NCI-H2196 treated with DMSO at 0.1 percent for 48 hours (cell line): ENCODE results near the gene OLFM1.

Experiments used
- DNase-seq: peaks from one replicate; lab custom pipeline; 2025; ENCODE audit not compliant: unreplicated experiment; lab: John Stamatoyannopoulos, UW

OLFM1 gene

DNA sequence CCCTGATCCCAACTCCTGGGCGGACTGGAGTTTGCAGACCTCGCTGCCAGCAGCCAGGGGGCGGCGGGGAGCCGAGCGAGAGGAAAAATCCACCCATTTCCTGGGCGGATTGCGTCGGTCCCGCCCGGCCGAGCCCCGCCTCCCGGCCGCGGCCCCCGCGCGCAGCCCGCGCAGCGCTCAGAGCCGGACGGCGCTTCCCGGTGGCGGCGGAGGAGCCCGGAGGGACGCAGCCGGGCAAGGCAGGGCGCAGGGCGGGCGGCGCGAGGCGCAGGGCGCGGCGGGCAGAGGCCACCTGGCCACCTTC, at the start of gene OLFM1:
Gene OLFM1 (plus strand): TSS at position 180 of the 304 bp plus-strand sequence. CDS start 322 bp downstream, outside the sequence.
- peak; percentile 32 for DNase-seq

DNA sequence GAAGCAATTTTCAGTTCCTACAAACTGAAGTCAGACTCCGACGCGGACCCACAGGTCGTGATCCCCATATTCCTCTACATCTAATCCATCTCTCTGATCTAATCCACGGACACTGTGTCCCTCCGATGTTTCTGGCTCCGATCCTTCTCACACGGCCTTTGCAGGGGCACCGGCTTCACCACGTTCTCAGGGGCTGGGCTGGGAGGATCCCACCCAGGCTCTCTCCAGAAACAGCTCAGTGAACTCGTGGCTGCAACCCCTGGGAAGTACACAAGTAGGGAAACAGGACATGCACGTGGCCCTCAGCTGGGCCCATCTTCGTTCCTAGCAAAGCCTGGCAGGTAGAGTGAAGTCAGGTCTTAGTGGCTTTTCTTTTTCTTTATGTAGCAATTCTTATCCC, 49.1 kb upstream of the OLFM1 start:
- no peak for DNase-seq

DNA sequence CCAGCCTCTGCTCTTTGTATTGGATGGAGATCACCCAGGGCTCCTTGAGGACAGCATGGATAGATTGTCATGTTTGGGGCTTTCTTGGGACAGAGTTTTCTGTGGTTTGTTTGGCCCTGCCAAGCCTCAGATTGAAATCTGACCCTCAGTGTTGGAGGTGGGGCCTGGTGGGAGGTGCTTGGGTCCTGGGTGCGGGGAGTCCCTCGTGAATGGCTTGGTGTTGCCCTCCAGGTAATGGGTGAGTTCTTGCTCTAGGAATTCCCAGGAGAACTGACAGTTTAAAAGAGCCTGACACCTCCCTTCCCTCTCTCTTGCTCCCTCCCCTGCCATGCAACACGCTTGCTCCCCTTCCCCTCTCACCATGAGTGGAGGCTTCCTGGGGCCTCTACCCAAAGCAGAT, 48.6 kb upstream of the OLFM1 start:
- no peak for DNase-seq

DNA sequence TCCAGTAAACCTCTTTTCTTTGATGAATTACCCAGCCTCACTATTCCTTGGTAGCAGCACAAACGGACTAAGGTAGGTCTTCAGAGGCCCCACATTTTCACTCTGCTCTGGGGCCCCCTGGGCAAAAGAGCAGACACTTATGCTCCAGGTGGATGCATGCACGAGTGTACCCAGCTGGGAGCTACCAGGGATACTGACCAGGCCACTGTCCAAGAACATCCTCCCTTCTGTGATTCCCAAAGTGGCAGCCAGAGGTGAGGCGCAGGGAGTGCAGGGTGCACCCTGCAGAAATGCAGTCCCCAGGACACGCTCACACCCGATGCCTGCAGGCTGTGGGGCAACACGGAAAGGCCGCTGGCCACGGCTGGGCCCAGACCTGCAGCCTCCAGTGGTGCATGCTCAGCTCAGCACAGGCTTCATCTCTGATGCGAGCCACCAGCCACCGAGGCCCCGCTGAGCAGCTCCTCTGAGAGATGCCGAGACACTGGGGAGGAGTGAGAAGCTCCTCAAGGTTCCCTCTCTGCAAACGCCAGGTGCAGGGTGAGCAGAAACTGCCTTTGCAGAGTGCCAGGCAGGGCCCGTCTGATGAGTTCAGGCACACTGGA, 48.1 kb upstream of the OLFM1 start:
- no peak for DNase-seq

DNA sequence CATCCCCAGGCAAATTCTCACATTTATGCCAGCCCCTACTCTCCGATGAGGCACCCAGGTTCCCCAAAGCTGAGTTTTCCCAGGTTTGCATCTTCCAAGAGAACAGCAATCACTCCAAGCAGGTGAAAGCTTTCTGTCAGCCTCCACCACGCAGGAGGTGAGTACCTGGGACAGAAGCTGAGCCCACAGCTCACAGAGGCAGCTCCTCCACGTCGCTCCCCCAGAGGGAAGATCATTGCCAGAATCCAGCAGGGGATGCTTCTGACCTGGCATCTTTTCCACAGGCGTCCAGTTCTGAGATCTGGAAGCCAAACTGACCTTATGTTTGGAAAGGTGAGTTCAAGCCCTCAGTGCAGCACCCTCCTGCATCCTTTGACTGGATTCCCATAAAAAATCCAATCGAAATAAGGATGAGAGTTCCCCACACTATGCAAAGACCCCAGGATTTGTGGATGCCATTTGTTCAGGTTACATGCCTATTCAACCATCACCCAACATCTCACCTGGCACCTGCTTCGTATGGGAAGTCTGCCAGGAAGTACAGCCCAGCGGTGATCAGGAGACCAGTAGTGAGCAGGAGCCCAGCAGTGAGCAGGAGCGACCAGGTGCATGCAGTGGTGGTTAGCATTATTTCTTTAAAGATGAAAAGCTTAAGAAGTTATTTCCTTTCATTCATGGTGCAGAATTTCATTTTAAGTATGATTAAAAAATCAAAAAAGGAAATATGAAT, 47.4 kb upstream of the OLFM1 start:
- no peak for DNase-seq

DNA sequence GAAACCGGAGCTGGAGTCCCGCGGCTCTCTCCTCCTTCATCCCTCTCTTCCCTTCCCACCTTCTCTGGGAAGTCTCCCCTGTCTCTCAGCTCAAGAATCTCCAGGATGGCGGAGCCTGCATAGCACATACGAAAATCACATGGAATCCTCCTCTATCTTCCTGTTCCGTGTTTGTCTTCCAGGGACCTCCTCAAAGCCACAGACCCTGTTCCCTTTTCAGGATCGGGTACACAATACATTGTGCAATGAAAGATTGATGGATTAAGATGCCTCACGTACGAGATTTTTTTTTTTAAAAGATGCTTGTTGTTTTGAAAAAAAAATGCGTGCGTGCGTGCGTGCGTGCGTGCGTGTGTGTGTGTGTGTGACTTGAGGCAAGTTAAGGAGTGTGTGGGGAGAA, 46.6 kb upstream of the OLFM1 start:
- no peak for DNase-seq

DNA sequence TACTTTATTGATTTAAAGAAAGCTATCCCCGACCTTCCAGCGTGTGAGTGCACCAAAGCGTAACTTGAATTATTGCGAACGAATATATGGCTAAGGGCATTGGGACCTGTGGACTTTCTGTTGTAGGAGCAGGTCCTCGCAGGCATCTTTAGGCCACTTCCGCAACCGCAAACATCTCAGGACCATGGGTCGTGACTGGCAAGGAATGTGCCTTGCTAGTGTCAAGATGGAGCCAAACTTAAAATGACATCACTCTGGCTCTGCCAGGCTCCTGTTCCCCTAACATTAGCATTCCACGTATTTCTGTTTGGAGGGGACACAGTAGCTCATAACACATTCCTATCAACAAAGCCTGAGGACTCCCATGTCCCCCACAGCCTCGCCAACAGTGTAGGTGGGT, 44.1 kb upstream of the OLFM1 start:
- no peak for DNase-seq

DNA sequence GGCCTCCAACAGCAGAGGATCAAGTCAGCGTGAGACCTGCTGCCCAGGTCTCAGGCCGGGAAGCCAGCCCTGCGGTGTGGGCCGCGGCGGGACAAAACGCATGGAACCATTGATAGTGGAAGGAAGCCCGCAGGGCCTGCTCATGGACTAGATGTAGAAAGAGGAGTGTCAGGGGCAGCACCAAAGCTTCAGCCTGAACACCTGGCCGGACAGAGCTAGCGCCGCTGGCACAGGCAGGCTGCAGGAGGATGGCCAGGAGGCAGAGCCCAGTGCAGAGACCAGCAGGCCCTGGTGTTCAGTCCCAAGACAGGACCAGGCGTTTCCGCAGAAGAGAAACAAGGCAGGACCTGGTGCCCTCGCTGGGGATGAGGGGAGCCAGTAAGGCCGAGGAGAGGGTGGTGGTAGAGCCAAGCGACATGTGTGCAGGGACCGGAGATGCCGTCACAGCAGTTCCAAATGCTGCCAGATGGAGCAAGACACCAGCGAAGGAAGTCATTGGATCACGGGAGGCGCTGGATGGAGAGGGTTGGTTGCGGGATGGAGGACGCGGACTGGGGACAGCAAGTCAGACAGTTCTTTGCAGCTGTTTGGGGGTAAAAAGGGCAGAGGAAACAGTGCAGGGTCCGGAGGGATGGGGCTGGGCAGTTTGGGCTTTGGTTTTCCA, 42.1 kb upstream of the OLFM1 start:
- no peak for DNase-seq

DNA sequence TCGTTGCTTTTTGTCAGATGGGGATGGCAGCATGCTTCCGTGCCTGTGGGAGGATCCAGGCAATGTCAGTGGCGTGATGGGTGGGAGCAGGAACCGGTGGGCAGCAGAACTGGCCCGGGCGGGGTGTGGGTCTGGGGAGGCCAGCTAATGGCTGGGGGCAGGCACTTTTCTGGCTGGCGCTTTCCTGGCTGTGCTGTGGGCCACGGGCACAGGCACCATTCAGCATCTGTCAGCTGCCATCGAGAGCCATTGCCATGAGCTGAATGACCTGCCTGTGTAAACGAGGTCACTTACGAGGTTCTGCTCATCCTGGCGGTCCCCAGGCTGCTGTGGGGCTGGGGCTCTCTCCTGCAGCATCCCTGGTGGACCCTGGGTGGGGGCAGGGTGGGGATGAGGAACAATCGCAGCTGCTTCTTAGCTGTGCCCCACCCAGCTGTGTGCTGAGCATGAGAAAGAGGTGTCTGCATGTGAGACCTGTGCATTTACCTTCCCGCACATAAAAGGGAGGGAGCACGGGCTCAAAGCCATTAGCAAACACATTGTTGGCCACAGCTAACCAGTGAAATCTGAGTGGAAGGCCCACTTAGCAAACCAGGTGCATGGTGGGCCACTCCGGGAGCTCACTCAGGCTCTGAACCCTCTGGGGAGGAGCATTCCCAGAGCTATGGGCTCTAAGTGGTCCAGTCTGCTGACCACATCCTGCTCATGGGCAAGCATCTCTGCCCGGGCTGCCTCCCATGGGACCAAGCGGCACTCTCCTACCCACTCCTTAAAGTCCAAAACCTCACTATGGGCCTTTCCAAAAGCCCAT, 41.3 kb upstream of the OLFM1 start:
- no peak for DNase-seq

DNA sequence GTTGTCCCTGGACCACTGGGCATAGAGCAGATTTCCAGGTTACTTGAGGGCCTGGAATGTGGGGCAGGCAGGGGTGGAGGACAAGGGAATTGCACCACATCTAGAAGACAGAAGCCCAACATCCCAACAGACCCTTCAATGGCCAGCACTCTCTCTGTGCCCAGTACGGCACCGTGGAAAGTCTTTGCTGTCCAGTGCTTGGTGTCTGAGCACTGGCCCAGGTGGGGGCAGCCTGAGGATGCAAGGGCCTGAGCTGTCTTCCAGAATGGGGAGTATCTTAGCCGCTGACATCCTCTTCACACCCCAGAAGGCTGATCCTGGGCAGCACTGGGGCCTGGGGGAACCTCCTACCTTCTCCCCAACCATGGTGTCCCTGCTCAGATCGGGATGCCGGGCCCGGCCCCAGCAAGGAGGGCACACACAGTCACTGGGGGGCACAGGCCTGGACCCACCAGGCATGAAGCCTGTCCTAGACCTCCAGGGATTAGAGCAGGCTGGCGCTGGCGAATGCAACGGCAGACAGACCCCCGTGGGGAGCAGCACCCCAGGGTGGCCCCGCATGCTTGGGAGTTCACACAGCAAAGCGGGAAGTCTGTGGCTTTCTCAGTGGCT, 40.6 kb upstream of the OLFM1 start:
- DNase-seq: no peak

DNA sequence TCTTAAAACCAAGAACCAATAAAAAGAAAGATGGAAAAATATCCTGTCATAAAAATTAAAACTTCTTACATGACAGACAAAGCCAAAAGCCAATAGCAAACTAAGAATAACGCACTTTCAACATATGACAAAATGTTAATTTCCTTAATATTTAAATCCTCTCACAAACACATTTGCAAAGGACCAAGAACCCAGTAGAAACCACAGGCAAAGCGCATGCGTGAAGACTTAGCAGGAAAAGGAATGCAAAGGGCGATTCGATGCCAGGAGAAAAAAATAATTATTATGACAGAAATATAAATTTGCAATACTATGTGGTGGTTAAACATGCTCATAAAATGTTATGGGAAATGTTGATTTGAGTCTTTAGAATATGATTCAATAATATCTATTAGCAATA, 39.9 kb upstream of the OLFM1 start:
- DNase-seq: no peak

DNA sequence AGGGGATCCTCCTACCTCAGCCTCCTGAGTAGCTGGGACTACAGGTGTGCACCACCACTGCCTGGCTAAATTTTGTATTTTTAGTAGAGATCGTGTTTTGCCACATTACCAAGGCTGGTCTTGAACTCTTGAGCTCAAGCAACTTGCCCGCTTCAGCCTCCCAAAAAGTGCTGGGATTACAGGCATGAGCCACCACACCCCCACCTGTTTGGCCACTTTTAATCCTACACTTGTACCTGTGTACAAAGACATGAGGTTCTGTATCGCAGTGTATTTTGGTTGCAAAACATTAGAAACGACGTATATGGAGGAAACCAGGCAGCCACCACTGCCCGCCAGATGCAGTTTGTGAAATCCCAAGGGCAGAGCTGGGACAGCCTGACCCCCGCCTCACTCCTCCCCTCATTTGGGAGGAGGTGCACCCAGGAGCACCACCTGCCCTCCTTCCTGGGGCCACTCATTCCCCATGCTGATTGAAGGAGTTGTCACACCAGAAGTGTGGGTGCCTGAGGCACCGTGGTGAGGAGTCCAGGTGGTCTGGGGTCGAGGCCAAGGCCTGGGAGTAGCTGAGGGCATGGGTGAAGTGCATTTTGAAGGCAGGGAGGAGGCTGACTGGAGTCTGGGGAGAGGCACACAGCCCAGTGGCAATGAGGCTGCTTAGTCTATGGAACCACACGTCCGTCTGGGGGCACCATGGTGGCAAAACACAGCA, 39.3 kb upstream of the OLFM1 start:
- no peak for DNase-seq

DNA sequence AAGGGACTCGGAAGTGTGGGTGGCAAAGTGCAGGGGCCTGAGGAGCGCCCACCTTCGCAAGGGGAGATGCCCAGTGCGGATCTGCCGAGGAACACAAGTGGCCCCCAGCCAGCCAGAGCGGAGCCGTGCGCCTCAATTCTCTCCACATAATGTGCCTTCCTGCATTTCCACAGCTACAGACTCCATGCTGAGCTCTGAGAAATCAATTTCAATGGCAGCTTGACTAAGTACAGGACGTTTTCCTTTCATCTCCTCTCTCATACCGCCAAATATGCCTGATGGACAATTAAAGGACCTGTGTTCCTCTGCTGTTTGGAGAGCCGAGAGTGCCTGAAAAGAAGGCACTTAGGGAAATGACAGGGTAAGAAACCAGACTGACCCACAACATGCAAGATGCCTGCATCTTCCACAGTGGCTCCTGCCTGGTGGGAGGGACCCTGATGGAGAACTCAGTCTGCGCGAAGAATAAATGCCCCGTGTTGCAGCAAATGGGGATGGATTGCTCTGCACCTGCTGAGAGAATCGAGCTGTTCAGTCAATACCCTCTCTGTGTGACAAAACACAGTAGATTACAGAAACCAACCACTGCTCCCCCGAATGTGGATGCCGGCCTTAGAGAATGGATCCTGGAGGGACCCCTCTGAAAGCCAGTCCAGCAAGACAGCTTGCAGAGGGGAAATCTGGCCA, 38.6 kb upstream of the OLFM1 start:
- DNase-seq: no peak

DNA sequence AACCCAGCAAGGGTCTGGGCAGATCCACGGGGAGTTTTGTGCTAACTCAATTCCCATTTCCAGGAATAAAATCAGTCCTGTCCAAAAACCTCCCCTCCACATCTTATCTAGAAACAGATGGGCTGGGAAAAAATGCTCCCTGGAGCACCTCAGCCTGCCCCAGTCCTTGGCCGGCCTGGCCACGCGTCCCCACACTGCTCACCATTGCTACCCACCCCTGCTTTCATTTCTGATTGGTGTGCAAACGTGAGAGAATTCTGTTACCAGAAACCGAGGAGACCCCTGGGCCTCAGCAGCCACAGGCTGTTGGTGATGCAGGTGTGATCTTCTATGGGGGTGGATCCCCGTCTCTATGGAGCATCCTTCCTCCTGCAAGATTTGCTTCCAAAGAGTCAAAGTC, 38.0 kb upstream of the OLFM1 start:
- DNase-seq: no peak

DNA sequence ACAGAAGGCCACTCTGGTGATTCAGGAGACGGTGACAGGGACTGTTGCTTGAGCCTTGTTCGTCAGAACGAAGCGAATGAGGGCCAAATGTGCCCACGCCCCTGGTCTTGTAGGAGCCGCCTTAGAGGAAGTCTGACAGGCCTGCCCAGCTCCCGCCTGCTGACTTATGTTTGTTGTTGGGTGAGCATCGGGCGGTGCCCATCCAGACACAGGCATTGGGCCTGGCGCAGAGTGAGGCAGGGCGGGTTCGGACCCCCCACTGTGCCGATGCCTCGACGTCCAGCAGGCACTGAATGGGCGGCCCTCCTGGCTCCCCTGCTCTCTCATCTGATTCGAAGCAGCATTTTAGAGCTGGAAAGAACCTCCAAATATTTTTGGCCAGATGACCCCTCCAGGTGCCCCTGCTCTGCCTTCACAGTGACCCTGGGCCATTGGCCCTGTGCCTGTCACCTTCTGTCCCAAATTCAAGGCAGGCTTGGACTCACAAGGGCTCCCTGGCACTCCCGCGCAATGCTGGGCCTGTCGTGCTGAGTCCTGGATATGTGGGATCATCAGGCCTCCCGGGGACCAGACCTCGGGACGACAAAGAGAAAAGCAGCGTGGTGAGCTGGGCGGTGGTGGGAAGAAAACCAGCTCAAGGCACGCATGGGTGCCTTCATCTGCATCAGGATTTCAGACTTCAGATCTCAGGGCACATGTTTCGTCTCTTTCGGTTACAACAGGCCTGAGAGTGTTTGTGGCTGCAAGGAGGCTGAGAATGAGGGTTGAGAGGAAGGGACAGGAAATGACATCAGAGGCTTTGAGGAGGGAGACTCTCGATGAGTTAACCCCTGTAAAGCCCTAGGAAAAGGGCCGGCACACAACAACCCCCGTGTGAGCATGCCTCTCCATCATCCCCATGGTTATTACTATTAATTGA, 37.1 kb upstream of the OLFM1 start:
- DNase-seq: no peak

DNA sequence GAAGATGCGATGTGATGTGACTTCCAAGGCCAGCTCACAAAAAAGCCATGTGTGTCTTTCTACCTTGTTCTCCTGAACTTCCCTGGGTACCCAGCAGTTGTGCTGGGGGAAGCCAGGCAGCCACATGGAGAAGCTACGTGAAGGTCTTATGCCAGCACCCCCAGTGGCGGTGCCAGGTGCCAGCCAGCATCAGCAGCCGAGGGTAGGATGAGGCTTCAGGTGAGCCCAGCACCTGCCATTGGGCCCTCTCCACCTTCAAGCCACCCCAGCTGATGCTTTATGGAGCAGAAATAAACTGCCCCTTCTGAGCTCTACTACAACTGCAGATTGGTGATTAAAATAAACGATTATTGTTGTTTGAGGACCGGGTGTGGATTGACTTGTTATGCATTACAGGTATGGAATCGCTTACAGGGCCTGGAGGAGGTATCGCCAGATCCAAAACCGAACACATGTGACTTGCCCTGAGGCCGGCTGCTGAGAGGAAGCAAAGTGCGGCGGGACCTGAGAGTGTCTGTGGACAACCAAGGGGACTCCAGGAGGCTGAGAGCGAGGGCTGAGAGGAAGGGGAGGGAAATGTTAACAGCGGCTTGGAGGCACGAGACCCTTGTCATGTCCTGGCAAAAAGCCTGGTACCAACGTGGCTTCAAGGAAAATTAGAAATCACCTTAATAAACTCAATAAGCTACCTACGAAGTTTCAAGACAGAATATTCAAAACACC, 36.0 kb upstream of the OLFM1 start:
- DNase-seq: no peak

DNA sequence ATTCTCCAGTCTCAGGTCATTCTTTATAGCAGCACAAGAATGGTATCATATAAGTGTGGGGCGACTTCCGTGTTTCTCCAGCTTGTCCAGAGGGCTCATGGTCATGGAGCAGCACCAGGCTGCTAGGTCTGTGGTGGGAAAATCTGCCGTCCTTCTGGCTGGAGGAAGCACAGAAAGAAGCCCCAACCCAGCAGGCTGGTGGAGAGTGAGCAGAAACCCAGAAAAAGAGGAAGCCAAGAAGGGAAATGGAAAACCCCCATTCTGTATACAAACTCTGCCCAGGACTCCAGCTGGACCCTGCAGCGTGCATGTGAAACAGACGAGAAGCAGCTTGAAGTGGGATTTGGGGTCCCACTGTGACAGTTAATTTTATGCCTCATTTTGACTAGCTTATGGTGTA, 34.3 kb upstream of the OLFM1 start:
- DNase-seq: no peak

DNA sequence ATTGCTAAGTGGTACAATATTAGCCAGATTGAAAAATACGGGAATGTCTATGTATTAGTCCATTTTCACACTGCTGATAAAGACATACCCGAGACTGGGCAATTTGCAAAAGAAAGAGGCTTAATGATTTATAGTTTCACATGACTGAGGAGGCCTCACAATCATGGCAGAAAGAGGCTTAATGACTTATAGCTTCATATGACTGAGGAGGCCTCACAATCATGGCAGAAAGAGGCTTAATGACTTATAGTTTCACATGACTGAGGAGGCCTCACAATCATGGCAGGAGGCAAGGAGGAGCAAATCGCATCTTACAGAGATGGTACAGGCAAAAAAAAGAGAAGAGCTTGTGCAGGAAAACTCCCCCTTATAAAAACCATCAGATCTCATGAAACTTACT, 32.3 kb upstream of the OLFM1 start:
- DNase-seq: no peak
